AG04449 (cell line): ENCODE results near the gene ABHD17B.

Experiments
- CTCF ChIA-PET: fragments of 350-600 bp; formaldehyde crosslinking; extraction: SDS; loops from one replicate; lab custom pipeline; 2021; ENCODE audit warnings: antibody characterized with exemption; lab: Yijun Ruan, JAX
- POLR2A ChIA-PET: fragments of 400-600, 350-600 bp; formaldehyde crosslinking; extraction: SDS; loops from one replicate; lab custom pipeline; 2020; ENCODE audit warnings: antibody characterized with exemption, inconsistent platforms; lab: Yijun Ruan, JAX
- DNase-seq: peaks from one replicate; pipeline ENCODE4 v3.0.0-alpha.2; 2010; ENCODE audit warnings: low read depth, low spot score
- H3K4me3 ChIP-seq: 2 replicates; pipeline ENCODE4 v1.5.1; 2011; ENCODE audit warnings: low read depth, mild to moderate bottlenecking, control low read depth, low read length
- CTCF ChIP-seq: IDR thresholded peaks from one replicate; pipeline ENCODE4 v1.5.1; 2011; ENCODE audit warnings: mild to moderate bottlenecking, moderate library complexity, low read length, control low read depth, inconsistent platforms; ENCODE audit not compliant: insufficient read depth; ENCODE audit errors: missing control alignments

The ABHD17B gene

GRCh38 chr9:71858812-71859211 is 52.2 kb downstream of the ABHD17B start:
- DNase-seq = no peak
- no peak overlapping the region for H3K4me3 ChIP-seq
- CTCF ChIA-PET = interaction anchor here (0.7 to 2.3 kb wide), 2 partner anchors 39 to 254 kb away, joined by 3 to 9 read pairs; no protein-coding TSS in a partner anchor
- no peak for TF ChIP-seq CTCF
- POLR2A ChIA-PET = no interaction called here

GRCh38 chr9:71858102-71858798 is 52.7 kb downstream of the ABHD17B start:
- no peak overlapping the region for H3K4me3 ChIP-seq
- no peak for TF ChIP-seq CTCF
- ChIA-PET CTCF (interaction anchor here (0.7 to 3.0 kb wide), 3 partner anchors 39 to 254 kb away, joined by 3 to 9 read pairs (median 9); no protein-coding TSS in a partner anchor), POLR2A (no interaction called here)
- DNase-seq = no peak

GRCh38 chr9:71857159-71857558 is 53.8 kb downstream of the ABHD17B start:
- POLR2A ChIA-PET = no interaction called here

GRCh38 chr9:71854811-71855210 is 56.2 kb downstream of the ABHD17B start:
- ChIA-PET POLR2A (no interaction called here), CTCF (interaction anchor here (1.0 kb wide), 1 partner anchor 36 kb away, joined by 3 read pairs; no protein-coding TSS in a partner anchor)
- DNase-seq = no peak
- H3K4me3 ChIP-seq = no peak overlapping the region
- no peak for TF ChIP-seq CTCF

More at GRCh38 chr9:71857159-71857558, 53.8 kb downstream of the ABHD17B start:
- TF ChIP-seq CTCF = no peak
- DNase-seq = no peak
- H3K4me3 ChIP-seq = no peak overlapping the region
- CTCF ChIA-PET = interaction anchor here (3.0 kb wide), 1 partner anchor 38 kb away, joined by 9 read pairs; no protein-coding TSS in a partner anchor

GRCh38 chr9:71853084-71853483 is 57.9 kb downstream of the ABHD17B start:
- H3K4me3 ChIP-seq = no peak overlapping the region
- DNase-seq = no peak
- ChIA-PET CTCF (interaction anchor here (0.8 to 1.8 kb wide), 2 partner anchors 34 to 172 kb away, joined by 3 to 5 read pairs; no protein-coding TSS in a partner anchor), POLR2A (no interaction called here)
- no peak for TF ChIP-seq CTCF

GRCh38 chr9:71850996-71851395 is 60.0 kb downstream of the ABHD17B start:
- CTCF ChIA-PET = interaction anchor here (1.0 to 1.2 kb wide), 3 partner anchors 9 to 38 kb away, joined by 3 to 4 read pairs (median 3); no protein-coding TSS in a partner anchor
- no peak for DNase-seq
- POLR2A ChIA-PET = no interaction called here
- no peak for TF ChIP-seq CTCF
- no peak overlapping the region for H3K4me3 ChIP-seq
